ENCODE results near the gene RIN2. TPM values are rescaled to one million over a fixed set of nuclear protein-coding genes. Genes with fewer than 3 reads are reported as not detected.

Gene RIN2
- total RNA-seq, 1 experiment from 2014 or later = 36.7 TPM

DNA sequence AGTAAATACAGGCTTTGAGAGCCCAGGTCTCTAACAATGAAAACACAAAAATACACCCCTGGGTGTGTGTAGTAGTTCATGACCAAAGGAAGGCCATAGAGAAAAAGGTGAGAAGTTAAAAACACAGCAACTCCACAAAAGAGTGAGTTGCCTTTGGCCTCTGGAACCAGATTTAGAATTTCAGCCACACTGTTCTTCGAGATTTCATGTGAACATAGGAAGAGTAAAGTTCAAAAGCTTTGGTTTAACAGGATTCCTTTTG, 43.5 kb upstream of the RIN2 start:
- ChIA-PET POLR2A (interaction anchor here (0.6 to 1.5 kb wide), 3 partner anchors 34 to 173 kb away, joined by 3 to 24 read pairs (median 6); no protein-coding TSS in a partner anchor), CTCF (interaction anchor here (0.6 to 0.7 kb wide), 2 partner anchors 39 to 53 kb away, joined by 5 to 6 read pairs; no protein-coding TSS in a partner anchor)
- no peaks in the 10 kb centered on the region for H3K36me3 ChIP-seq (ENCODE audit: control insufficient read depth, insufficient read depth, low read length)
- intact Hi-C loops (cut with micrococcal nuclease; ENCODE audit: unreplicated experiment) = loop anchor here (2.0 kb wide), 1 partner anchor 52 kb away; no protein-coding TSS in a partner anchor
- peaks cover 39% of the 10 kb centered on the region for H3K4me1 ChIP-seq
- DNase-seq = no peak
- H3K27ac Mint-ChIP-seq (ENCODE audit: unreplicated experiment) = peak overlapping the region; percentile 84
- no peaks in the 10 kb centered on the region for H3K27me3 Mint-ChIP-seq (ENCODE audit: insufficient read depth, unreplicated experiment)
- H3K27me3 ChIP-seq (replicated peaks; ENCODE audit: control insufficient read depth, insufficient read depth, low read length) = no peaks in the 10 kb centered on the region
- no peak overlapping the region for H3K4me3 Mint-ChIP-seq (ENCODE audit: unreplicated experiment)
- BruUV-seq (replicated peaks) = no TSS peak
- peaks cover 18% of the 10 kb centered on the region for H3K9me3 ChIP-seq
- H3K4me1 Mint-ChIP-seq (ENCODE audit: low read depth, unreplicated experiment) = peaks cover 20% of the 10 kb centered on the region
- no peak overlapping the region for H3K4me3 ChIP-seq (ENCODE audit: low read depth, low read length)
- peaks cover 21% of the 10 kb centered on the region for H3K9me3 Mint-ChIP-seq (ENCODE audit: unreplicated experiment)
- TF ChIP-seq, protein P1, sequence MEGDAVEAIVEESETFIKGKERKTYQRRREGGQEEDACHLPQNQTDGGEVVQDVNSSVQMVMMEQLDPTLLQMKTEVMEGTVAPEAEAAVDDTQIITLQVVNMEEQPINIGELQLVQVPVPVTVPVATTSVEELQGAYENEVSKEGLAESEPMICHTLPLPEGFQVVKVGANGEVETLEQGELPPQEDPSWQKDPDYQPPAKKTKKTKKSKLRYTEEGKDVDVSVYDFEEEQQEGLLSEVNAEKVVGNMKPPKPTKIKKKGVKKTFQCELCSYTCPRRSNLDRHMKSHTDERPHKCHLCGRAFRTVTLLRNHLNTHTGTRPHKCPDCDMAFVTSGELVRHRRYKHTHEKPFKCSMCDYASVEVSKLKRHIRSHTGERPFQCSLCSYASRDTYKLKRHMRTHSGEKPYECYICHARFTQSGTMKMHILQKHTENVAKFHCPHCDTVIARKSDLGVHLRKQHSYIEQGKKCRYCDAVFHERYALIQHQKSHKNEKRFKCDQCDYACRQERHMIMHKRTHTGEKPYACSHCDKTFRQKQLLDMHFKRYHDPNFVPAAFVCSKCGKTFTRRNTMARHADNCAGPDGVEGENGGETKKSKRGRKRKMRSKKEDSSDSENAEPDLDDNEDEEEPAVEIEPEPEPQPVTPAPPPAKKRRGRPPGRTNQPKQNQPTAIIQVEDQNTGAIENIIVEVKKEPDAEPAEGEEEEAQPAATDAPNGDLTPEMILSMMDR (IDR thresholded peaks at IDR 0.05; ENCODE audit: insufficient read depth in 1 of 2, low read depth in 1 of 2, low read length in 1 of 2, severe bottlenecking in 1 of 2, unreplicated experiment in 1 of 2) = no peak
- H3K36me3 Mint-ChIP-seq (ENCODE audit: insufficient read depth, unreplicated experiment) = no peaks in the 10 kb centered on the region

DNA sequence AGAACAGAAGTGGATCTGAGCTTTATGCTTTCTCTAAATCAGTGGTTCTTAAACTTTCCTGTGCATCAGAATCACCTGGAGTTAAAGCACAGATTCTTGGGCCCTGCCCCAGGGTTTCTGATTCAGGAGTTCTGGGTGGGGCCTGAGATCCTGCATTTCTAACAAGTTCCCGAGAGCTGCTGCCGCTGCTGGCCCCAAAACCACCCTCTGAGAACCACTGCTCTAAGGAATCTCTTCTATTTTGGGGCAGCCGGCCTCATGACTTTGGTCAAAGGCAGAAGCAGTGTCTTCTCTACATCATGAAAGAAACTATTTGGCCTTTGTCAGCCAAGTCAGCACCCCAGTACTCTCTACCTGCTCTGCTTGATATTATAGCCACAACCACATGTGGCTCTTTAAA, 42.1 kb upstream of the RIN2 start:
- TF ChIP-seq, protein P1 (IDR thresholded peaks at IDR 0.05; ENCODE audit: insufficient read depth in 1 of 2, low read depth in 1 of 2, low read length in 1 of 2, severe bottlenecking in 1 of 2, unreplicated experiment in 1 of 2) = no peak
- CTCF ChIA-PET = no interaction called here
- peaks cover 18% of the 10 kb centered on the region for H3K9me3 ChIP-seq
- Mint-ChIP-seq H3K4me3 (ENCODE audit: unreplicated experiment) (no peak overlapping the region), H3K36me3 (ENCODE audit: insufficient read depth, unreplicated experiment) (no peaks in the 10 kb centered on the region), H3K27me3 (ENCODE audit: insufficient read depth, unreplicated experiment) (no peaks in the 10 kb centered on the region), H3K27ac (ENCODE audit: unreplicated experiment) (no peak overlapping the region), H3K4me1 (ENCODE audit: low read depth, unreplicated experiment) (peaks cover 10% of the 10 kb centered on the region), H3K9me3 (ENCODE audit: unreplicated experiment) (peaks cover 21% of the 10 kb centered on the region)
- no peaks in the 10 kb centered on the region for H3K36me3 ChIP-seq (ENCODE audit: control insufficient read depth, insufficient read depth, low read length)
- DNase-seq = no peak
- no peaks in the 10 kb centered on the region for H3K27me3 ChIP-seq (replicated peaks; ENCODE audit: control insufficient read depth, insufficient read depth, low read length)
- BruUV-seq (replicated peaks) = no TSS peak
- no peak overlapping the region for H3K4me3 ChIP-seq (ENCODE audit: low read depth, low read length)
- H3K4me1 ChIP-seq = peaks cover 24% of the 10 kb centered on the region
- intact Hi-C loops (cut with micrococcal nuclease; ENCODE audit: unreplicated experiment) = loop anchor here (2.0 kb wide), 1 partner anchor 51 kb away; no protein-coding TSS in a partner anchor
- POLR2A ChIA-PET = no interaction called here

DNA sequence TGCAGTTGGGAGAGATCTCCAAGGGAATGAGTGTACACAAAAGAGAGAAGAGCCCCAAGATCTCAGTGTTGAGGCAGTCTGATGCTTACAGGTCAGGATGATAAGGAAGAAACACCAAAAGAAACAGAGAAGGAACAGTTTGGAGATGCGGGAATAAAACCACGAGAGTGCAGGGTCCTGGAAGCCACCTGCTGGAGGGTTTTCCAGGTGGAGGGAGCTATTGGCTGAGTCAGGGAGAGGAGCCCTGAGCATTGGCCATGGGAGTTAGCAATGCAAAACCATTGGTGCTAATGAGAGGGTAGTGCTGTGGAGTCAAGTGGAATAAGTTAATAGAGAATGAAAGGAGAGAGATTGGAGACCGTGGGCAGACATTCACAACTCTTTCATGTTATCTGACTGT, 39.2 kb upstream of the RIN2 start:
- peaks cover 16% of the 10 kb centered on the region; the same call in 1 of the 2 replicates for H3K4me1 ChIP-seq
- no peaks in the 10 kb centered on the region for H3K36me3 Mint-ChIP-seq (ENCODE audit: insufficient read depth, unreplicated experiment)
- CTCF ChIA-PET = no interaction called here
- no peaks in the 10 kb centered on the region for H3K27me3 Mint-ChIP-seq (ENCODE audit: insufficient read depth, unreplicated experiment)
- POLR2A ChIA-PET = no interaction called here
- no peak for DNase-seq
- intact Hi-C loops (cut with micrococcal nuclease; ENCODE audit: unreplicated experiment) = no loop called here
- peaks cover 9% of the 10 kb centered on the region for H3K4me1 Mint-ChIP-seq (ENCODE audit: low read depth, unreplicated experiment)
- H3K4me3 Mint-ChIP-seq (ENCODE audit: unreplicated experiment) = no peak overlapping the region
- peaks cover 18% of the 10 kb centered on the region for H3K9me3 ChIP-seq
- H3K4me3 ChIP-seq (ENCODE audit: low read depth, low read length) = no peak overlapping the region
- H3K36me3 ChIP-seq (ENCODE audit: control insufficient read depth, insufficient read depth, low read length) = no peaks in the 10 kb centered on the region
- no TSS peak for BruUV-seq (replicated peaks)
- peaks cover 21% of the 10 kb centered on the region for H3K9me3 Mint-ChIP-seq (ENCODE audit: unreplicated experiment)
- no peak overlapping the region for H3K27ac Mint-ChIP-seq (ENCODE audit: unreplicated experiment)
- no peaks in the 10 kb centered on the region for H3K27me3 ChIP-seq (replicated peaks; ENCODE audit: control insufficient read depth, insufficient read depth, low read length)
- TF ChIP-seq, protein P1 (IDR thresholded peaks at IDR 0.05; ENCODE audit: insufficient read depth in 1 of 2, low read depth in 1 of 2, low read length in 1 of 2, severe bottlenecking in 1 of 2, unreplicated experiment in 1 of 2) = no peak
